GM21825 (cell line): ENCODE measurements around the gene FAM43A.

ENCODE experiments used
- ATAC-seq: cut with Tn5 transposase; IDR thresholded peaks from one replicate; pipeline ENCODE4 v1.9.1; 2021; ENCODE audit warnings: mild to moderate bottlenecking, moderate library complexity; ENCODE audit not compliant: unreplicated experiment

The FAM43A gene, protein sequence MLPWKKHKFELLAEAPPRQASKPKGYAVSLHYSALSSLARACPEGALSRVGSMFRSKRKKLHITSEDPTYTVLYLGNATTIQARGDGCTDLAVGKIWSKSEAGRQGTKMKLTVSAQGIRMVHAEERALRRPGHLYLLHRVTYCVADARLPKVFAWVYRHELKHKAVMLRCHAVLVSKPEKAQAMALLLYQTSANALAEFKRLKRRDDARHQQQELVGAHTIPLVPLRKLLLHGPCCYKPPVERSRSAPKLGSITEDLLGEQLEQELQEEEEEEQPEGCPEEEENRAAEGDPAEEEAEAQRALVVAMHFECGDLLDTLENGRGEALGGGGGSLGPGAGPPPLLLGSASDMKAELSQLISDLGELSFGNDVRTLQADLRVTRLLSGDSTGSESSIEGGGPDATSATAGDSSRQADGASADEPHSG

GRCh38 chr3:194685718-194686413 lies at the start of gene FAM43A:
Gene FAM43A (plus strand): TSS chr3:194685883. CDS start chr3:194686827, 944 bp downstream.
- ATAC-seq, result peak; percentile 48

GRCh38 chr3:194637066-194637465 lies 48.6 kb upstream of the FAM43A start:
- no peak for ATAC-seq

DNA sequence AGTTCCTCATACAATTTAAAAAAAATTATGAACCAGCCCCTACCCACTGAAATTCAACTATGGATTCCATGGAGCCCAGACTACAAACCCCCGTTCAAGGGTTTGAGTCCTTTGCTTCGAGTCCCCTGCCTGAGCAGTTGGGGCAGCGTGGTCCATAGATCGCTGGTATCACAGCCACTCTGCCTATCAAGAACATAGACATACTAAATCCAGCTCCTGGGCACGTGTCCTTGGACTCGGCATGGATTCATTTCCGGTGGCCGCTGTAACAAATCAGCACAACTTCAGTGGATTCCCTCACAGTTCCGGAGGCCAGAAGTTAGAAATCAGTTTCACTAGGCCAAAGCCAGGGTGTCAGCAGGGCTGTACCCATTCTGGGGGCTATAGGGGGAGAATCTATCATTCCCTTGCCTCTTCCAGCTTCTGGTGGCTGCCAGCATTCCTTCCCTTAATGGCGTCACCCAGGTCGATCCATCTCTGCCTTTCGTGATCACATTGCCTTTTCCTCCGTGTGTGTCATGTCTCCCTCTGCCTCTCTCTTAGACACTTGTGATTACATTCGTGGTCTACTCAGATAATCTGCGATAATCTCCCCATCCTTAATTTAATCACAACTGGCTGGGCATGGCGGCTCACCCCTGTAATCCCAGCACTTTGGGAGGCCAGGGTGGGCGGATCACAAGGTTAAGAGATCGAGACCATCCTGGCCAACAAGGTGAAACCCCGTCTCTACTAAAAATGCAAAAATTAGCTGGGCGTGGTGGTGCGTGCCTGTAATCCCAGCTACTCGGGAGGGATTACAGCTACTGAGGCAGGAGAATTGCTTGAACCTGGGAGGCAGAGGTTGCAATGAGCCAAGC lies 47.9 kb upstream of the FAM43A start:
- ATAC-seq, result no peak

- ATAC-seq, result no peak
Measured at GRCh38 chr3:194638991-194639605, 46.6 kb upstream of the FAM43A start.

GRCh38 chr3:194640829-194641228 lies 44.9 kb upstream of the FAM43A start:
- no peak for ATAC-seq

GRCh38 chr3:194642769-194643168 lies 42.9 kb upstream of the FAM43A start:
- no peak for ATAC-seq

DNA sequence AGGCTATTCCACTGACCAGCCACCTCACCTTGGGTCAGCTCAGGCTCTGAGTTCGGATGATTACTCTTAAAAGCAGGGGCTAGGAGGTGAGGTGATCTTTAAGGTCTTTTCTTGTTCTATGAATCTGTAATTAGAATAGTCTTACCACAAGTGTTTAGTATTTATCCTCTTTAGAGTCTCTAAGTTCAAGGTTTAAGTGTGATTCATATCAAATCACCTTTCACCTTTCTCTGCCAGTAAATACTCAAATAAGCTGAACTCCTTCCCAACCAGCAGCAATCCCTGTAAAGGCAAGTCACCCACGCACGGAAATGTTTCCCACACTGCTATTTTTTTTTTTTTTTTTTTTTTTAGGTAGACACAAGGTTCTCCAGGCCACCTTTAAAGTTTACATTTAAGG lies 37.9 kb upstream of the FAM43A start:
- no peak for ATAC-seq

DNA sequence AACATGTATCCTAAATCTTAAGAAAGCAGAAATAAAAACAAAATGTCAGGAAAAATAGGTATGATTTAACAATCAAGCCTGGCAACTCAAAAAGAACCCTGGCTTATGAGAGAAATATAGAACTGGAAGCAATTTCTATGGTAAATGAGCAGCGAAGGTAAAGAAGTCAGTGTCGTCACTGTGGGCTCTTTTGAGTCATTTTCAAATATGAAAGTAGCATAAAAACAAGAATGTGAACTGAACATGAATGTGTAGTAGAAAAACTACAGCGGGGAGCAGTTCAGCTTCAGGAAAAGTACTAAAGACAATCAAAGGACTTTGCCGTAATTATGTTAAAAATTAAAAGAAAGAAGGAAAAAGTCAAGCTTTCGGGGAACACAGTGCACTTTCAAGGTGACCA lies 31.2 kb upstream of the FAM43A start:
- peak; percentile 64 for ATAC-seq

- ATAC-seq, result no peak
Measured at GRCh38 chr3:194657439-194657838, 28.2 kb upstream of the FAM43A start.

DNA sequence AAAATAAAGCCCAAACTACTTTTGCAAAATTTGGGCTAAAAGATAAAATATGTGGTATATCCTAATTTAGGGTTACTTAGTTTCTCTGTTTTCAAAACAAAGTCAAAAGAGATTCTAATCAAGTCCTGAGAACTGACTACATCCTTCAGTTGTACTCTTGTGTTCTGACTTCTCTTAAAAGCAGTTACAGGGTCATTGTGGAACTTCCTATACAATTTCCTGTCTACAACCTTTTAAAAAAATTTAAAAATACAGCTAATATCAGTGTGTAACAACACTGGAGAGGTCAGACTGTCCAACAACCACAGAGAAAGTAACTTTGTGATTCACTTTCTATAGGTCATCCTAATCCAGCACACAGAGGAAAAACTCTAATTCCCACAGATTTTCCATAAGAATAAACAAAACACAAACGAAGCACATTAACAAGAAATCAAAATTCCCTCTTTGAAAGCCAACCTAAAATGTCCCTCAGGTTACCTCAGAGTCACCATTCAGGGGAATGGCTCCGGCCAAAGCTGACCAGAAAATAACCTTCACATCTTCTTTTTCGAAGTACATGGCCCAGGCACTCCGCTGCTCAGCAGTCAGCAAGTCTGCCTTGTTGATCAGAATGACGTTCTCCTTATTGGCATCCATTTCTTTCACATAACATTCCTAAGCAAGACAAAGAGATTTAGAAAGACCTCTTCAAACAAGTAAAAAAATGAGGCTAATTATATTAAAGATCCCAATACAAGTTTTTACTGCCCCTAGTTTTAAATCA lies 27.0 kb upstream of the FAM43A start:
- no peak for ATAC-seq

GRCh38 chr3:194659778-194660177 lies 25.9 kb upstream of the FAM43A start:
- no peak for ATAC-seq

DNA sequence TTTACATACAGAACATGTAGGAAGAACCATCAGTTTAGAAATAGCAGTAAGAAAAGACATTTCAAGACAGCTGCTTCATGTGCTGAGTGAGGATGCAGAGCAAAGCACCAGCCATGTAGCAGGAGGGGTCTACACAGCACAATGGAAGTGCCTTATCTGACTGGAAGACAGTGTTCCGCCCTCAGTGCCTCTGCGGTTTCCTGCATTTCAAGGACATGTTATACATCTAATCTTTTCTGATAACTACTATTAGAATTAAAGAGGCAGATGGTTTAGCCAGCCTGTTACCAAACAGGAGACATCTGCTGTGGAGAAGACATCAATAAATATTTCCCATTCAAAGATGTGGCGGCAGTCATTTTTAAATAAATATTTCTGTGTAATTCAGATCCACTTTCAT lies 24.3 kb upstream of the FAM43A start:
- no peak for ATAC-seq

DNA sequence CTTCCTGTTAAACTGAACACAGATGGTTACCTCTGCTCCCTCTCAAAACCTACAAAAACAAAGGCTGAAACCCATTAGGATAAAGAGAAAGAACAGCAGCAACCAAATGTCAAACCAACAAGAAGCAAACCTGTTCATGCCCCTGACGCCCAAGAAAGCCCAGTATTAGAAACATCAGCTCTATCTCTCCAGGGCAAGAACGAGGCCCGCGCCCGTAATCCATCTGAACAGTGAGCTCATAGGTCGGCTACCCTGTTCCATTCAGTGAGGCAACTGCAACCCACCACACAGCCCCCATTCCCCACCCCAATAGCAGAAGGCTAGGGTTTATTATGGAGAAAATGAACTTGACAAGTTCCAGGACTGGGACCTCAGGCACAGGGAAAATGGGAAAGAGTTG lies 23.7 kb upstream of the FAM43A start:
- no peak for ATAC-seq

DNA sequence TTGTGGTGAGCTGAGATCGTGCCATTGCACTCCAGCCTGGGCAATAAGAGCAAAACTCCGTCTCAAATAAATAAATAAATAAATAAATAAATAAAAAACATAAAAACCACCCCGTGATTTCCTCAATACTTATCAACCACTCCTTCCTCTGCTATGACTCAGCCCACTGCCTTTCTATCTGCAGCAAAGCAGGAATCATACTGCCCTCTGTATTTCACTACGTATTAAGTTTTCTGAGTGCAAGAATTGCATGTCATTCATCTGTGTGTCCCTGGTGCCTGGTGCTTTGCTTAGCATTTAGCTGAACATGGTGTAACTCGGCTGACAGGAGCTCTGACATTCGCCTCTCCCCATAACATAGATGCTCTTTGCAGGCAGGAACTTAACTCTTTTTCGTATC lies 20.8 kb upstream of the FAM43A start:
- ATAC-seq, result no peak

DNA sequence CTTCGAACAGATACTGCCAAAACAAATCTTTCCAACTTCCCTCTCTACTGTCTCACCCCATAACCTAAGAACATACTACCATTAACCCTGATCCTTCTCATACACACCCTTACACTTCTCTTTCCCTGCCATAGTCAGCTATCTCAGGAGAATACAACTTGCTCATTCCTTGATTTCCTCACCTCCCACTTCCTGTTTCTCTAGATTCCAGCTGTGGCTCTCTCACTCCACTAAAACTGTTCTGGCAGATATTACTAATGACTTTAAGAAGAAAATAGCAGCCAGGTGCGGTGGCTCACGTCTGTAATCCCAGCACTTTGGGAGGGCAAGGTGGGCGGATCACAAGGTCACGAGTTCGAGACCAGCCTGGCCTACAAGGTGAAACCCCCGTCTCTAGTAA lies 18.3 kb upstream of the FAM43A start:
- no peak for ATAC-seq

DNA sequence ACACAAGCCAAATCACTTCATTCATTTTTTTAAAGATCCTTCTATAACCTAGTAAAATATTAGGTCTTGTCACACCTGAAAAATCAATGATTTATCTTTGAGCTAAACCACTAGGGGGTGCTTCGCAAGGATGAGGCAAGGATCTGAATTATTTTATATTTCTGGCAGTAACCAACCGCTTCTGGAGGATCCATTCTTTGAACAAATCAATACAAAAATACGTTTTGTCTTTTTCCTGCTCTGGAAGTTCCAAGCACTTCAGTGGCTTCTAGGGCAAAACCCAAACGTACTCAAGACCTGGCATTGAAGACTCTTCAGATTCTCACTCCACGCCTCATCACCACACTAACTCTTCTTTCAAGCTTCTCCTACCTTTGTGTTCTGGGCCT lies 14.2 kb upstream of the FAM43A start:
- peak; percentile 28 for ATAC-seq

DNA sequence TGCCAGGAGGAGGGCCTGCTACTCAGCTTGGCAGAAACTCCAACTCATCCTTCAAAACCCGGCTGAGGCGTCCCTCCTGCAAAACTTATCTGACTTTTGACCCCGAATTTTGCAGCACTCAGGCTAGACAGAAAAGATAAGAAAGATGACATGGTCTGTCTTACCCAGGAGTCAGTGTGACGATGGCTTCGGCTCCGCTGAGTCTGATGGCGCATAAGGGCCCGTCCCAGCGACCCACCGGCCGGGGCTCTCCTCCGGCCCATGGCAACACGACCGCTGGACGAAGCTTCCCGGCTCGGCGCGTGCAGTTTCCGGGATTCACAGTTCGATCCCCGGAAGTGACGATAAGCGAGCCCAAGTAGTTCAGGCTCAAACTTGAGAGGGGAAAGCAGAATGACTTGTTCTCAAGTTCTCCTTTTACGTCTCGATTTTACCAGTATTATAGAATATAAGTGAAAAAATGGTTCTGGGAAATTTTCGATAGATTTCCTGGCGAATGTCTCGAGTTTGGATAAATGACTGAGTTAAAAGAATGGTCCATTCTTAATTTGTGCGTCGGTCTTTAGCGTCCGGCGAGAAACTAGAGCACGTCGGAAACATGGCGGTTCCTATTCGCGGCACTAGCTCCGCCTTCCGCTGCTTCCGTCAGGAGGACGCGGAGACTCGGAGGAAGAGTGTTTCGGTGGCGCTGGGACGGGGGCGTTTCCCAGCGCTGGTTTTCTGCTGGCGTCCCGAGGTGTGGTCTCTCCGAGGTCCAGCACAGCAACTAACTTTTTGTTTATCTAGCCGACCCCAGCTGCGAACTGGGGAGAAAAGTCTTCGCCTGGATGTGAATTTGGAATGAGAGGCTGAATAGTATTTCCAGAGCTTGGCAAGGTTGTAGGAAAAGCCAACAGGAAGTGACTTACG lies 13.5 kb upstream of the FAM43A start, which contains the start of gene LSG1:
Gene LSG1, minus strand, starts transcription at position 292 of the 909 bp plus-strand sequence. Its CDS starts 29 bp downstream, at position 263.
- ATAC-seq, result peak; percentile 80

DNA sequence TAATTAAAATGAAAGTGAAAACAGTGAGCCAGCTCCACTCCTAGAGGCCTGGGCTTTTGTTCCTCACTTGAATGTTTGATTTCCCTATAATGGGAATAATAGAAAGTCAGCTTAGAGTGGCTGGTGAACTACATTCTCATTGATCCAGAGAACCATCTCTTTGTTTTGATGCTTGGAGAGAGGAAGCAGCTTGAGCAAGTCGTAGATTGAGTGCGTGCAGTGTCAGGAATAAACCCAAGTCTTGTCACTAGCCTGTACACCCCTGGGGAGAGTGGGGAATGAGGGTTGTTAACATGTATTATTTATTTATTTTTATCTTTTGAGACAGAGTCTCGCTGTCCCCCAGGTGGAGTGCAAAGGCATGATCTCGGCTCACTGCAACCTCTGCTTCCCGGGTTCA lies 12.8 kb upstream of the FAM43A start:
- ATAC-seq, result no peak

- ATAC-seq, result no peak
Measured at GRCh38 chr3:194673761-194674160, 11.9 kb upstream of the FAM43A start.
